Fibroblast of skin of abdomen (primary cell): ENCODE results near the gene CLASRP. TPM values are rescaled to one million over a fixed set of nuclear protein-coding genes. Genes with fewer than 3 reads are reported as not detected.
"Not testable (repeated sequence)": the region's sequence is repeated elsewhere in the genome, so short reads cannot be mapped to it uniquely, and the experiment has no call there.

Source experiments
- DNase-seq: peaks from one replicate; pipeline ENCODE4 v3.0.0-alpha.2; 2013
- polyA plus RNA-seq, 2 experiments: library from polyadenylated mRNA; unstranded; fragments of 120-200 nt; gene quantifications; one replicate each; pipeline ENCODE4 v1.2.1, GENCODE V29; 2013; ENCODE audit not compliant: insufficient read length in 2 of 2

CLASRP gene
- 41.5 TPM for polyA plus RNA-seq (2013, experiment 1 of 2; ENCODE audit: insufficient read length)
- 44.2 TPM for polyA plus RNA-seq (2013, experiment 2 of 2; ENCODE audit: insufficient read length)

DNA sequence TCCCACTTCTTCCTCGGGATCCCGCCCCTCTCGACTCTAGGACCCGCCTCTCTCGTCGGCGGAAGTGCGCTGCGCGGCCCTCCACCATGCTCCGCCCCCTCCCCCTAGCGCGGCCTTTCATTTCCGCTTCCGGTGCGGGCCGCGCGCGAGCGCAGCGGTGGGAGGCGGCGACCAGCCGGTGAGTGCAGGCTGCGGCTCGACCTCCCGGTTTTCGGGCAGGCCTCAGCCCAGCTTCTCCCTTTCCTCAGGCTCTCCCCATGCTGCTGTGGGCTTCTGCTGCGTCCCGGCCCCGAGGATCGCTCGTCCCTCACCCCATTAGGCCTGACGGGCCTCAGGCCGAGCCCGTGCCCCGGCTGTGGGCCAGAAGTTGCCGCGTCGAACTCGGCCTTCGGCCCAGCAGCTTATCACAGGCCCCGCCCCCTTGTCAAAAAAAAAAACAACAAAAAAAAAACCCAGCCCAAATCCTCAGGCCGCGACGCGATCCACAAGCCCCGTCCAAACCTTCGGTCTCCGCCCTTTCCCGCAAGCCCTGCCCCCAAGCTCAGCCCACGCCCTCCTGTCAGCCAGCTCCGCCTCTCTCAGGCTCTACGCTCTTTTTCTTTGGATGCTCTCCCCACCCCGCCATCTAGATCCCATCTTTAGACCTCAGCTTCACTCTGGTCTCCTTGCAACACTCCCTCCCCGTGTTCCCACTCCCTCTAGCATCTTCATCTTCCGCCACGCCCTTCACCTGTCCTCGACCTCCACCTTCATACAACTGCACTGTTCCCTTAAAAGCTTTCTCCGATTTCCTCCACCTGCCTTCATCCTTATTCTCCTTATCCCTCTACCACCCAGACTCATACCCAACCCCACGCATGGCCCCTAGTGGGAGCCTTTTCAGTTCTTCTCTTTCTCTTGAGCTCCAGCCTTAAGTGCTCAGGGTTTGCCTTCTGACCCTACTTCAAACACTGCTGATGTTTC is at the start of gene CLASRP:
TSS of gene CLASRP (plus strand) at position 115 of the 963 bp plus-strand sequence. CDS start 1,168 bp downstream, outside the sequence.
- DNase-seq = peak; percentile 88

DNA sequence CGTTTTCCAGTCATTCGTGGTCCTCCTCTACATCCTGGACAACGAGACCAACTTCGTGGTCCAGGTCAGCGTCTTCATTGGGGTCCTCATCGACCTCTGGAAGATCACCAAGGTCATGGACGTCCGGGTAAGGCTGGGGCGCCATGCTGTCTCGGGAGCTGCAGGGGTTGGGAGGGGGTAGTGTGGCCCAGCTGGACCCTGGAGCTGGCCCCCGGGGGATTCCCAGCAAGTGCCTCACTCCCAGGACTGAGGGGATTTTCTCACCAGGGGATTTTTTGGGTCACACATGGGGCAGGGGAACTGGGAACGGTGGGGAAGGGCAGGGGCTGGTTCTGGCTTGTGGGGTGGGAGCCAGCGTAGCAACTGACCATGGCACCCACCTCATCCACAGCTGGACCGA is 48.4 kb upstream of the CLASRP start:
- DNase-seq = no peak

DNA sequence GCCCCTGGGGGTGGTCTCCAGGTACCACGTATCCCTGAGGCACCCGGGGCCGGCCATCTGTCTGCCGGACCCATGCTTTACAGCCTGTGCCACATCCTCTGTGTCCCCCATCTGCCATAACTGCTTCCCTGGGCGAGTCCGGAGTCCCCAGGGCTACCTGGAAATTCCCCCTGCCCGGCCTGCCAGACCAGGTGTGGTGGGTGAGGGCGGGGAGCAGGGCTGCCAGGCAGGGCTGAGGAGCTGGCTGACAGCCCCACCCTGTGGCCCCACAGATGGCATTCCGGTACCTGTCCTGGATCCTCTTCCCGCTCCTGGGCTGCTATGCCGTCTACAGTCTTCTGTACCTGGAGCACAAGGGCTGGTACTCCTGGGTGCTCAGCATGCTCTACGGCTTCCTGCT is 47.9 kb upstream of the CLASRP start:
- DNase-seq = no peak

DNA sequence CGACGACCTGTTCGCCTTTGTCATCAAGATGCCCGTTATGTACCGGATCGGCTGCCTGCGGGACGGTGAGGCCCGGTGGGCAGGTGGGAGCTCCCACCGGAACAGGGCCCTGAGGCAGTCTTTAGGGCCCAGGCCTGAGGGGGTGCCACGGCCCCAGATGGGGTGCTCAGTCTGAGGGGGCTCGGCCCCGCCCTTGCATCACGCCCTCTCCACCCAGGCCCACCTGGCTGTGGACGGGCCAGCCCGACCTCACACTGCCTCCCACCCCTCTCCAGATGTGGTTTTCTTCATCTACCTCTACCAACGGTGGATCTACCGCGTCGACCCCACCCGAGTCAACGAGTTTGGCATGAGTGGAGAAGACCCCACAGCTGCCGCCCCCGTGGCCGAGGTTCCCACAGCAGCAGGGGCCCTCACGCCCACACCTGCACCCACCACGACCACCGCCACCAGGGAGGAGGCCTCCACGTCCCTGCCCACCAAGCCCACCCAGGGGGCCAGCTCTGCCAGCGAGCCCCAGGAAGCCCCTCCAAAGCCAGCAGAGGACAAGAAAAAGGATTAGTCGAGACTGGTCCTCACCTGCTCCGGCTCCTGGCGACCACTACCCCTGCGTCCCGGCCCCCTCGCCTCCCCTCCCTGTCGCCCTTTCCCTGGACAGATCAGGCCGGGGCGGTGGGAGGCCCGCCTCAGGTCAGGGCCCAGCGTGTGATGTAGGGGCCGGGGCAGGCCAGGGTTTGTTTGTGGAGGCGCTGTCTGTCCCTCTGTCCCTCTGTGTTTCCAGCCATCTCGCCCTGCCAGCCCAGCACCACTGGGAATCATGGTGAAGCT is 46.3 kb upstream of the CLASRP start:
- no peak for DNase-seq

- DNase-seq = no peak
Measured at GRCh38 chr19:44993526-44993925, 45.3 kb upstream of the CLASRP start.

DNA sequence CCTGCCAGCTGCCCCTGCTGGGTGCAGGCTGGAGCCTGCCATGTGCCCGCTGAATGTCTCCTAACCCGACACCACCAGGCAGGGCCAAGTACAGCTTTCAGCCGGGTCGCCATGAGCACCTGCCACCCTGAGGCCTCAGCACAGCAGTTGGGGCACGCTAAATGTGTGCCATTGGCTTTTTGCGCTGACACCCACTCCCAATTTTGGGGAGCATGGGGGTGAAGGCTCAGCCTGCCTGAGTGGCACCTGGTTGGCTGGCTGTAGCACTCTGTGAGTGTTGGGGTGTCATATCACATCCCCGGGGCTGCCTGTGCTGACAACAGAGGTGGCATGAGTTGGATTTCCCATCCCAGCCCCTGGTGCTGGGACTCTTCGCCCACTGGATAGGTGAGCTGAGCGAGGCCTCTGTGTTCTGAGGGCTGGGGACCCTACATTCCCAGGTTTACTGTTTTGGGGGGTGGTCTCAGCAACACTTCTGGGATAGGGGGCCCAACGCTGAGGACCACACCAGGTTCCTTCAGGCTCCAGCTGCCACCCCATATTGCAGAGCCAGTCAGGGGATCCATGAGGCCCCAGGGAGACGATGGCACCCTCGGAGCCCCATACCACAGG is 44.8 kb upstream of the CLASRP start:
- DNase-seq = no peak

GRCh38 chr19:44998025-44998424 is 40.8 kb upstream of the CLASRP start:
- DNase-seq = no peak

GRCh38 chr19:44999131-44999925 is 39.5 kb upstream of the CLASRP start:
- DNase-seq = not testable (repeated sequence)

- DNase-seq = not testable (repeated sequence)
Measured at GRCh38 chr19:45000665-45001064, 38.2 kb upstream of the CLASRP start.

GRCh38 chr19:45001087-45001739 is 37.6 kb upstream of the CLASRP start, which contains the start of gene RELB:
Gene RELB (plus strand): TSS chr19:45001464. CDS start chr19:45001580, 116 bp downstream.
- peak; percentile 91 for DNase-seq

DNA sequence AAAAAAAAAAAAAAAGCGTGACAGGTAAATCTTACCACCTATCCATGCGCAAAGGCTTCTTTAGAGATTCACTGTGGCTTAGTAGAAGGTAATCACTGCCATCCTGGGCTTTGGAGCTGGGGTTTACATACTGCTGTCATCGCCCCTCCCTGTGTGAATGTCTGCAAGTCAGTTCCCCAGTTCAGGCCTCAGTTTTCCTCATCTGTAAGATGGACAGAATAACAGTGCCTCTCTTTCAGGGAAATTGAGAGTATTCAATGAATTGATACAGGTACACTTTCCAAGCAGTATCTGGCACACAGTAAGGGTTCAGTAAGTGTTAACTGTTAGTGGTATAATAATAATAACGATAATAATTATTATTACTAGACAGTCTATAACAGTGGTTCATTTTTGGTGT is 35.4 kb upstream of the CLASRP start:
- DNase-seq = no peak

- no peak for DNase-seq
Measured at GRCh38 chr19:45005787-45006186, 33.1 kb upstream of the CLASRP start.

DNA sequence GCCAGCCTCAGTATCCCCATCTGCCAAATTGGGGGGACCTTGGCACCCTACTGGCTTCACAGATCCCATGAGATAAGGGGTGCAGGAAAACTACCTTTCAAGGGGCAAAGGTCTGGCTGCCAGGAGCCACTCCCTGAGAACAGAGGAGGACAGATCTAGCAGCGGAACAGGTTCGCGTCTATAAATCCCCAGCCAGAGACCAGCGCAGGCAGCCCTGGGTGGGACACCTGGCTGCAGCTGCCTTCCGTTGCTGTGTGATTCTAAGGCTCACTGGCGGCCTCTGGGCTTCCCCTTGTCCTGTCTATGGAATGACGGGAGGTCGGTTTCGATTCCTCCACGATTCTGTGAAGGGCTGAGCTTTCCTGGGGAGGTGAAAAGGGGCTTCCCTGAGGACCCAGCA is 30.3 kb upstream of the CLASRP start:
- no peak for DNase-seq

DNA sequence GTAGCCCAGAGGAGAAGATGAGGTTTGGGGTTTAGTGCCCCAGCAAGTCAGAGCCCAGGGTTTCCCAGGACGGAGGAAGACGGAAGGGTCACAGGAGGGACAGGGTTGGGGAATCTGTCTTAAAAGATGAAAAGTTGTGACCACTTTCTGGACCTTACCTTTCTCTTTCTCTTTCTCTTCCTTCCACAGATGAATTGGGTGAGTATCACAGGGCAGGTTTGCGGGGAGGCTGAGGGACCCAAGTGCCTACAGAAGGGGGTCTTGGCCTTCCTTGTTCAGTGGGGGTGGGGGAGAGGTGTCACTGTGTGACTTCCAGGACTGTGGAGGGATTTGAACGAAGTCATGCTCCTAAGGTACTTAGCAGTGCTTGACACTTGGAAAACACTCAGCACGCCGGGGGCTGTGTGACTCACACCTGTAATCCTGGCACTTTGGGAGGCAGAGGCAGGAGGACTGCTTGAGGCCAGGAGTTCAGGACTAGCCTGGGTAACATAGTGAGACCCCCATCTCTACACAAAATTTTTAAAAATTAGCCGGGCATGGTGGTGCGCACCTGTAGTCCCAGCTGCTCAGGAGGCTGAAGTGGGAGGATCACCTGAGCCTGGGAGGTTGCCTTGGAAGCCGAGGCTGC is 29.1 kb upstream of the CLASRP start:
- DNase-seq = no peak

DNA sequence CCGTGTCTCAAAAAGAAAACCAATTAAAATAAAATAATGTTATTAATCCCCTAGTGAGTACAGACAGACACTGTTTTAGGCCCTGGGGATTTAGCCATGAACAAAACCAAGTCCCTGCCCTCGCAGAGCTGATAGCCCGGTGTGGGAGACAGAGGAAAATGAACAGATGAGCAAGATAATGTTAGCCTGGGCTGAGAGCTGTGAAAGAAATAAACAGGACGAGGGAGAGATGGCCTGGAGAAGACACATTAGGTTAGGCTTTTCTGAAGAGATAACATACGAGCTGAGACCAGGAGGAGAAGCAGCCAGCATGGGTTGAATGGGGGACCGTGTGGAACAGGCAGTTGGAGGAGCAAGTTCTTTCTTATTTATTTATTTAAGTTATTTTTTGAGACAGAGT is 28.5 kb upstream of the CLASRP start:
- DNase-seq = no peak

DNA sequence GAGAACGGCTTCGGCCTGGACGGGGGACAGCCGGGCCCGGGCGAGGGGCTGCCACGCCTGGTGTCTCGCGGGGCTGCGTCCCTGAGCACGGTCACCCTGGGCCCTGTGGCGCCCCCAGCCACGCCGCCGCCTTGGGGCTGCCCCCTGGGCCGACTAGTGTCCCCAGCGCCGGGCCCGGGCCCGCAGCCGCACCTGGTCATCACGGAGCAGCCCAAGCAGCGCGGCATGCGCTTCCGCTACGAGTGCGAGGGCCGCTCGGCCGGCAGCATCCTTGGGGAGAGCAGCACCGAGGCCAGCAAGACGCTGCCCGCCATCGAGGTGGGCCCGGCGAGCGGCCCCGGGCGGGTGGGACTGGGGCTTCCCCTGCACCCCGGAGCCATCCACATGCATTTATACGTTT is 26.9 kb upstream of the CLASRP start:
- DNase-seq = no peak

DNA sequence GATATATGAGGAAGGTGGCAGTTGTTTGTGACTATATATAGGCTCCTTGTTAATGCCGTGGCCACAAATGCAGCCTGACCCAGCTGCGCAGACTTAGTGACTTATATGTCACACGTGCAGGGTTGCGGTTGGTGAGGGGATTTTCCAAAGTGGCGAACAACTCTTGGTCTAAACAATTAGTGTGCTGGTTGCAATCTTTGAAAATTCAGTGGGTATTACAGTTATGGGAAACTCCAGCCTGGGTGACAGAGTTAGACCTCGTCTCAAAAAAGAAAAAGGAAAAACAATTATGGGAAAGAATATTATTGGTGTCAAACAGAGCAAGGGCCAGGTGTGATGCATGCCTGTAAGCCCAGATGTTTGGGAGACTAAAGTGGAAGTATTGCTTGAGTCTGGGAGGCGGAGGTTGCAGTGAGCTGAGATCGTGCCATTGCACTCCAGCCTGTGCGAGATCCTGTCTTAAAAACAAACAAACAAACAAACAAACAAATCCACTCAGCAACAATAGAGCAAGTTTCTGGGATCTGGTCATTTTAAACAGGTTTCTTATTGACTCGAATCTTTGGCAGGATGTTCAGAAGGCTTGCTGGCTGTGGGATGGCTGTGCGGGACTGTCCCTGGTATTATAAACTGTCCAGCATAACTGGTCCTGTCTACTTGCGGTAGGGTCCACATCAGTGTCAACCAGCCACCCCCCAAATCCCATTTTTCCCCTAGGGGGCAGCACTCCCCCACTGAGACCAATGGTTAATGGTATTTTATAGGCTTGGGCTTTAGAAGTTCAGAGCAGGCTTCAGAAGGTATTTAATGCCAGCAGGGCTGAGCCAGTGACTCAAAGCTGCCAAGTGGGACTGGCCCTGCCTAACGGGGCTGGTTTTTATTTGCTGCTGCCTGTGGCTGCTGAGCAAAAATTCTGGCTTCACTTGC is 22.2 kb upstream of the CLASRP start:
- peak; percentile 65 for DNase-seq

GRCh38 chr19:45019187-45019586 is 19.7 kb upstream of the CLASRP start:
- DNase-seq = no peak

GRCh38 chr19:45020071-45020470 is 18.8 kb upstream of the CLASRP start:
- DNase-seq = no peak

DNA sequence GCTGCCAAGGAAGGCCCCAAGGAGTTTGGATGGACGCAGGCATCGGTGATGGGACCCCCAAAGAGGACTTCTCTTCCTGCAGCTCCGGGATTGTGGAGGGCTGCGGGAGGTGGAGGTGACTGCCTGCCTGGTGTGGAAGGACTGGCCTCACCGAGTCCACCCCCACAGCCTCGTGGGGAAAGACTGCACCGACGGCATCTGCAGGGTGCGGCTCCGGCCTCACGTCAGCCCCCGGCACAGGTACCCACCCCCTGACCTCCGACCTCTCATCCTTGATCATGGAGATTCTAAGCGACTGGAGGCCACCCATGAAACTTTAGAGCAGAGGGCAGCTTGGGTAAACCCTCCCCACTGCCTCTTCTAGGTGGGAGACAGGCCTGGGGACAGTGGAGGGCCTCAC is 16.9 kb upstream of the CLASRP start:
- DNase-seq = no peak
